ENCODE measurements around the gene CASKIN2. TPM values are rescaled to one million over a fixed set of nuclear protein-coding genes. Genes with fewer than 3 reads are reported as not detected.

The CASKIN2 gene
- total RNA-seq, 1 donor from 2014 or later = 5.7 TPM

- H2AFZ ChIP-seq (replicated peaks) = no peak overlapping the region
- H3K79me2 ChIP-seq (ENCODE audit: low read depth) = no peaks in the 10 kb centered on the region
- H3K4me3 ChIP-seq = no peak overlapping the region
- H3K4me1 ChIP-seq = no peaks in the 10 kb centered on the region
- no peak overlapping the region for H3K9ac ChIP-seq
- no peaks in the 10 kb centered on the region for H3K27me3 ChIP-seq
- Mint-ChIP-seq H3K27ac (no peak overlapping the region), H3K9me3 (no peaks in the 10 kb centered on the region), H3K27me3 (ENCODE audit: insufficient read depth, low read depth) (peaks cover 6% of the 10 kb centered on the region), H3K4me1 (peaks cover 5% of the 10 kb centered on the region), H3K36me3 (peaks cover 4% of the 10 kb centered on the region), H3K4me3 (no peak overlapping the region)
- H3K9me3 ChIP-seq (ENCODE audit: low read depth) = no peaks in the 10 kb centered on the region
- no peak overlapping the region for H3K27ac ChIP-seq
- peaks cover 3% of the 10 kb centered on the region for H4K20me1 ChIP-seq (ENCODE audit: low read depth)
- TF ChIP-seq CTCF (IDR thresholded peaks at IDR 0.05) (no peak), EZH2 (IDR thresholded peaks at IDR 0.05) (no peak), EZH2phosphoT487 (IDR thresholded peaks at IDR 0.05) (no peak)
- no peaks in the 10 kb centered on the region for H3K36me3 ChIP-seq
- DNase-seq (ENCODE audit: low spot score) = no peak
- H3K4me2 ChIP-seq = no peak overlapping the region
- no peaks in the 10 kb centered on the region for H3F3A ChIP-seq (ENCODE audit: low read depth)
Measured at GRCh38 chr17:75490173-75490743, 25.1 kb downstream of the CASKIN2 start.

GRCh38 chr17:75489511-75489955 is 25.8 kb downstream of the CASKIN2 start:
- Mint-ChIP-seq H3K4me1 (peaks cover 5% of the 10 kb centered on the region), H3K4me3 (no peak overlapping the region), H3K9me3 (no peaks in the 10 kb centered on the region), H3K36me3 (peaks cover 4% of the 10 kb centered on the region), H3K27ac (no peak overlapping the region), H3K27me3 (ENCODE audit: insufficient read depth, low read depth) (peaks cover 8% of the 10 kb centered on the region)
- no peaks in the 10 kb centered on the region for H3K9me3 ChIP-seq (ENCODE audit: low read depth)
- no peaks in the 10 kb centered on the region for H3K4me1 ChIP-seq
- H3K4me3 ChIP-seq = no peak overlapping the region
- DNase-seq (ENCODE audit: low spot score) = no peak
- TF ChIP-seq CTCF (IDR thresholded peaks at IDR 0.05) (no peak), EZH2 (IDR thresholded peaks at IDR 0.05) (no peak), EZH2phosphoT487 (IDR thresholded peaks at IDR 0.05) (no peak)
- peaks cover 4% of the 10 kb centered on the region for H4K20me1 ChIP-seq (ENCODE audit: low read depth)
- H2AFZ ChIP-seq (replicated peaks) = no peak overlapping the region
- no peaks in the 10 kb centered on the region for H3K36me3 ChIP-seq
- peaks cover 2% of the 10 kb centered on the region for H3K79me2 ChIP-seq (ENCODE audit: low read depth)
- H3K27ac ChIP-seq = no peak overlapping the region
- no peaks in the 10 kb centered on the region for H3F3A ChIP-seq (ENCODE audit: low read depth)
- no peak overlapping the region for H3K9ac ChIP-seq
- no peak overlapping the region for H3K4me2 ChIP-seq
- no peaks in the 10 kb centered on the region for H3K27me3 ChIP-seq

GRCh38 chr17:75488693-75489510 is 26.4 kb downstream of the CASKIN2 start:
- H3K27ac Mint-ChIP-seq = no peak overlapping the region

More at GRCh38 chr17:75488693-75489510, 26.4 kb downstream of the CASKIN2 start:
- no peak for TF ChIP-seq EZH2 (IDR thresholded peaks at IDR 0.05)
- TF ChIP-seq EZH2phosphoT487 (IDR thresholded peaks at IDR 0.05) = no peak
- TF ChIP-seq CTCF (IDR thresholded peaks at IDR 0.05) = no peak
- Histone ChIP-seq H4K20me1 (ENCODE audit: low read depth) (peaks cover 6% of the 10 kb centered on the region), H3K9me3 (ENCODE audit: low read depth) (no peaks in the 10 kb centered on the region), H3K4me2 (no peak overlapping the region), H3K4me3 (no peak overlapping the region), H3F3A (ENCODE audit: low read depth) (no peaks in the 10 kb centered on the region), H3K27me3 (no peaks in the 10 kb centered on the region), H3K36me3 (no peaks in the 10 kb centered on the region), H3K79me2 (ENCODE audit: low read depth) (peaks cover 5% of the 10 kb centered on the region), H3K9ac (no peak overlapping the region), H3K4me1 (no peaks in the 10 kb centered on the region), H2AFZ (replicated peaks) (no peak overlapping the region), H3K27ac (no peak overlapping the region)
- Mint-ChIP-seq H3K4me3 (no peak overlapping the region), H3K36me3 (peaks cover 4% of the 10 kb centered on the region), H3K4me1 (peaks cover 5% of the 10 kb centered on the region), H3K9me3 (no peaks in the 10 kb centered on the region), H3K27me3 (ENCODE audit: insufficient read depth, low read depth) (peaks cover 8% of the 10 kb centered on the region)
- no peak for DNase-seq (ENCODE audit: low spot score)

Measured in neural progenitor cell (in vitro differentiated cells).